Lower lobe of right lung (tissue), 2 donors: Measurements from ENCODE around the gene RAI2. TPM values are rescaled to one million over a fixed set of nuclear protein-coding genes. Genes with fewer than 3 reads are reported as not detected.

Experiments used
- ATAC-seq, 2 donors: fragments of 200-7000 bp; cut with Tn5 transposase; one replicate each; pipeline ENCODE4 v1.9.1; 2020 to 2022; ENCODE audit warnings: mild to moderate bottlenecking in 2 of 2, moderate library complexity in 2 of 2
- DNase-seq: peaks from one replicate; pipeline ENCODE4 v3.0.0-alpha.2; 2020
- H3K27ac ChIP-seq: fragments of 200-600 bp; one replicate; pipeline ENCODE4 v1.8.0; 2022
- H3K27me3 ChIP-seq: fragments of 200-600 bp; one replicate; pipeline ENCODE4 v1.8.0; 2022; ENCODE audit warnings: low read depth
- H3K36me3 ChIP-seq: fragments of 200-600 bp; one replicate; pipeline ENCODE4 v1.8.0; 2022; ENCODE audit warnings: mild to moderate bottlenecking
- H3K4me1 ChIP-seq: fragments of 200-600 bp; one replicate; pipeline ENCODE4 v1.8.0; 2022
- H3K4me3 ChIP-seq: fragments of 200-600 bp; one replicate; pipeline ENCODE4 v1.8.0; 2022; ENCODE audit warnings: mild to moderate bottlenecking
- H3K9me3 ChIP-seq: fragments of 200-600 bp; one replicate; pipeline ENCODE4 v1.8.0; 2022
- CTCF ChIP-seq: fragments of 200-600 bp; IDR thresholded peaks from one replicate; pipeline ENCODE4 v1.8.0; 2022; ENCODE audit warnings: antibody characterized with exemption, mild to moderate bottlenecking
- intact Hi-C: fragments of 100-400 bp; cut with DNase I; formaldehyde crosslinking; loops from one replicate; pipeline ENCODE4 v1.11.0; 2022
- total RNA-seq: library from RNA; stranded (reverse); fragmentation: NEBNext Ultra II Directional; extraction: Animal tissue kit (Norgen Biotek cat#: 25700); gene quantifications from one replicate; pipeline ENCODE4 v1.2.1, GENCODE V29; 2021
- donor health status: DM: no; HTN: yes; CAD: no; lungs with severe emphysema.

The RAI2 gene
- total RNA-seq, 1 donor from 2014 or later = 26.5 TPM

GRCh38 chrX:17758382-17758781, 102.7 kb downstream of the RAI2 start:
- Histone ChIP-seq H3K27ac (no peak overlapping the region), H3K4me1 (no peaks in the 10 kb centered on the region), H3K27me3 (no peaks in the 10 kb centered on the region), H3K9me3 (no peaks in the 10 kb centered on the region), H3K4me3 (no peak overlapping the region), H3K36me3 (peaks cover 5% of the 10 kb centered on the region)
- intact Hi-C loops = no loop called here
- ATAC-seq = no peak
- DNase-seq = no peak
- TF ChIP-seq CTCF = no peak

- no peaks in the 10 kb centered on the region for H3K27me3 ChIP-seq
- no peak for ATAC-seq
- intact Hi-C loops = no loop called here
- TF ChIP-seq CTCF = no peak
- H3K4me3 ChIP-seq = no peak overlapping the region
- H3K4me1 ChIP-seq = no peaks in the 10 kb centered on the region
- H3K9me3 ChIP-seq = no peaks in the 10 kb centered on the region
- no peak overlapping the region for H3K27ac ChIP-seq
- H3K36me3 ChIP-seq = peaks cover 28% of the 10 kb centered on the region
- DNase-seq = no peak
These were observed 110.7 kb downstream of the RAI2 start for GRCh38 chrX:17750436-17750835.

Other genes starting within 250 kb of the RAI2 start
- 12.3 TPM for gene SCML1, start 123.8 kb downstream of the RAI2 start, total RNA-seq